HG02981 (cell line): Measurements from ENCODE around the gene CD37.
"Not testable (repeated sequence)": the region's sequence is repeated elsewhere in the genome, so short reads cannot be mapped to it uniquely, and the experiment has no call there.

Experiments used
- ATAC-seq: cut with Tn5 transposase; IDR thresholded peaks from one replicate; pipeline ENCODE4 v1.9.1; 2021; ENCODE audit warnings: mild to moderate bottlenecking, moderate library complexity; ENCODE audit not compliant: unreplicated experiment

The CD37 gene

DNA sequence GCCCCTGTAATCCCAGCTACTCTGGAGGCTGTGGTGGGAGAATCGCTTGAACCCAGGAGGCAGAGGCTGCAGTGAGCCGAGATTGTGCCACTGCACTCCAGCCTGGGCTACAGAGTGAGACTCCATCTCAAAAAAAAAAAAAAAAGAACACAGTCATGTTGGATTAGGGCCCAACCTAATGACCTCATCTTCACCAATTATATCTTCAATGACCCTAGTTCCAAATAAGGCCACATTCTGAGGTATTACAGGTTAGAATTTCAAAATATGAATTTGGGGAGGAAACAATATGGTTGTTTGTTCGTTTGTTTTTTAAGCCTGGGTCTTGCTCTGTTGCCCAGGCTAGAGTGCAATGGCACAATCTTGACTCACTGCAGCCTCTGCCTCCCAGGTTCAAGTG, 38.0 kb downstream of the CD37 start:
- ATAC-seq: not testable (repeated sequence)

DNA sequence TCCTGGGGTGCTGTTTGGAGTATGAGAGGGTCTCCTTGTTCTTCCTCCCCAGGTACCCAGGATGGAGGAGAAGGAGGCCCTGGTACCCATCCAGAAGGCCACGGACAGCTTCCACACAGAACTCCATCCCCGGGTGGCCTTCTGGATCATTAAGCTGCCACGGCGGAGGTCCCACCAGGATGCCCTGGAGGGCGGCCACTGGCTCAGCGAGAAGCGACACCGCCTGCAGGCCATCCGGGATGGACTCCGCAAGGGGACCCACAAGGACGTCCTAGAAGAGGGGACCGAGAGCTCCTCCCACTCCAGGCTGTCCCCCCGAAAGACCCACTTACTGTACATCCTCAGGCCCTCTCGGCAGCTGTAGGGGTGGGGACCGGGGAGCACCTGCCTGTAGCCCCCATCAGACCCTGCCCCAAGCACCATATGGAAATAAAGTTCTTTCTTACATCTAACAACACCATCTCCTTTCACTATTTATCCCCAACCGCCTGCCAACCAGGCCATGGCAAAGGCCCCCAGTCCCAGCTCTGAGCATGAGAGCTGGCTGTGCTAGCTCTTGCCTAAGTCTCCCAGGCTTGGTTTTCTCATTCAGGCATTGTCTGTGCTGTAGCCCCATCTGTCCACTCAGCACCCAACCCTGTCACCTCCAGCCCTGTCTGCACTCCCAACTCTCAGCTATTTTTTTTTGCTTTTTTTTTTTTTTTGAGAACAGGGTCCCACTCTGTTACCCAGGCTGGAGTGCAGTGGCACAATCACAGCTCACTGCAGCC, 39.6 kb downstream of the CD37 start:
- ATAC-seq: no peak

DNA sequence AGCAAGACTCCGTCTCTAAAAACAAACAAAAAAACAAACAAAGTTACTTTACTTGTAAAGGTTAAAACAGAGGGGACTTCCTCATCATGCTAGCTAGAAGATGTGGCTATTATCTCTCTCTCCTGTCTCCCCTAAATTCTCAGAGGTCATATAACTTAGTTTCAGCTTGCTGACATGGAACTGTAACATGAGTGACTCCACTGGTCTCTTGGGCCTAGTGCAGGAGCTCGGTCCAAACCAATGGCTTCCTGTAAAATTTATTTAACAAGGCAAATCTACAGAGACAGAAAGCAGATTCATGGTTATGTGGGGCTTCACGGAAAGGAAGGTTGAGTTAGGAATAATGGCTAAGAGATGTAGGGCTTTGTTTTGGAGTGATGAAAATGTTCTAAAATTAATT, 43.3 kb downstream of the CD37 start:
- ATAC-seq: no peak

DNA sequence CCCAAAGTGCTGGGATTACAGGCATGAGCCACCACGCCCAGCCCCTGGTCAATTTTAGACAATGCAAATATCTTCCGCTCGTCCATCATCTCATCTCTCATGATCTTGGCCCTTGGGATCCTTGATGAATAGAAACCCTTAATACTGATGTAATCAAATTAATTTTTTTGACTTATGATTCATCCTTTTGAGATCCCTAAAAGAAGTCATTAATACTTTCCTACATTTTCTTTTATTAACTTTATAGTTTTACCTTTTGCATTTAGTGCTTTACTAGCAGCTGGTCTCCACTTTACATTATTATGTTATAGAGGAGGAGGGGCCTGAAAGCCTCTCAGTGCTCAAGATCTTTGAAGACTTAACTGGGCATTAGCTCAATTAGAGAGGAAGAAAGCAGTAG, 45.2 kb downstream of the CD37 start:
- ATAC-seq: no peak

DNA sequence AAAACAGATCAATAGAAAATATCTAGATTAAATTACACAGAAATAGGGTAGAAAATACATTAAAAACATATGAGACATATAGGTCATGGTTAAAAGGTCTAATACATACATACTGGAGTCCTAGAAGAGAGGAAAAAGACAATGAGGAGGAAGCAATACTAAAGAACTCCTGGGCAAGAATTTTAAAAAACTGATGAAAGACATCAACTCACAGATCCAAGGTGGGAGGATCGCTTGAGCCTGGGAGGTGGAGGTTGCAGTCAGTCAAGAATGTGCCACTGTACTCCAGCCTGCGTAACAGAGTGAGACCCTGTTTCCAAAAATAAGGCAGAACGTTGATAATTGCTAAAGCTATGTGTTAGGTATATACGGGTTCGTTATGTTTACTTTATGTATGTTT, 47.4 kb downstream of the CD37 start:
- no peak for ATAC-seq

DNA sequence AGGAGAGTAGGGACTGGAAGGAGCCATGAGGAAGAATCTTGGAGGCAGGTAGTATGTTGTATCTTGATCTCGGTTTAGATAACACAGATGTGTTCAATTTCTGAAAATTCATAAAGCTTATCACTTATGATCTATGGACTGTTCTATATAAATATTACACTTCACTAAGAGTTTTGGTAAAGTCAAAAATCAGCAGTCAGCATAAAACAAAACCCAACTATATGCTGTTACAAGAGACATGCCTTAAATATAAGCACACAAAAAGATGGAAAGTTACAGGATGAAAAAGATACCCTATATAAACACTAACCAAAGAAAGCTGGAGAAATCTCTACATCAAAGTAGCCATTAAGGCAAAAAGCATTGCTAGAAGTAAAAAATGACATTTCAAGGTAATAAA, 48.4 kb downstream of the CD37 start:
- ATAC-seq: no peak

DNA sequence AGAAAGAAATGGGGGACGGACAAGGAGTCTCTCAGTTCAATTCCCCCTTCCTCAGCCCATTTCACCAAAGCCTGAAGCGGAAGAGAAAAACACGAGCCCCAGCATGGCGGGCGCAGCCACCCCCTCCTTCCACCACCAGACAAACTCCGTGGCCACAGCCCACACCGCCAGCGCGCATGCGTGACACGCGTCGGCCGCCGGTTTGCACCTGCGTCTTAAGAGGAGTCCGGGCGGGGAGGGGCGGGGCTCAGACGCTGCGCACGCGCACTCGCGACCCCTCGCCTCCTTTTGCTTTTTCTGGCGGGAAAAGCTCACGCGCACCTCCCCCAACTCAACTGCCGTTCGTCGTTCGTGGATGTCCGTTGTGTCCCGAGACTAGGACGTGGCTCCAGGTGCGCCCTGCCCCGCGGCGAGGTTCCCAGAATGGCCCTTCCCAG, 52.7 kb downstream of the CD37 start, which contains the start of gene KASH5:
TSS of gene KASH5 (plus strand) at position 314 of the 437 bp plus-strand sequence. CDS start 2,635 bp downstream, outside the sequence.
- ATAC-seq: peak; percentile 55

DNA sequence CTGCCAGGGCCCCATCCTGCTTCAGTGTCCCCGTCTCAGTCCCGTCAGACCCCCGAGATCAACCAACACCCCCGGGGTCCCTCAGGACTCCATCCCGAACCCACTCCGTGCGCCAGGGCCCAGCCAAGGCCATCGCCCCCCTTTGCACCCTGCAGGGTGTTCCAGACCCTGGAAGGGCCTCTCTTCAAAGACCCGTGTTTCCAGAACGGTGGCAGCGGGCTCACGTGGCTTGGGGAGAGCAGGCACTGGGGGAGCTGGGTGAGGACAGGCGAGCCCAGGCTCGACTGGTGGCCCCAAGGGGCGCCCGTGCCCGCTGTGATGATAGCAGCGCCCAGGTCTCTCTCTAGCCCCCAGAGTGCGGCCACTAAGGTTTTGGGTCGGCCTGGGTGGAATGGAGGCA, 54.2 kb downstream of the CD37 start:
- no peak for ATAC-seq
